NCI-H345 (cell line): ENCODE data around the gene CACNA1D.
"Not testable (repeated sequence)": the region's sequence is repeated elsewhere in the genome, so short reads cannot be mapped to it uniquely, and the experiment has no call there.

Experiments
- DNase-seq: peaks from one replicate; lab custom pipeline; 2025; lab: John Stamatoyannopoulos, UW

Gene CACNA1D

GRCh38 chr3:53493963-53494791 is at the start of gene CACNA1D:
CACNA1D (plus strand) TSS chr3:53494611; CDS start chr3:53495167, 556 bp downstream.
- peak; percentile 60 for DNase-seq

- DNase-seq = no peak
These were observed 37.3 kb upstream of the CACNA1D start for GRCh38 chr3:53457068-53457467.

GRCh38 chr3:53460326-53460725 is 34.1 kb upstream of the CACNA1D start:
- DNase-seq = no peak

GRCh38 chr3:53464424-53464823 is 30.0 kb upstream of the CACNA1D start:
- no peak for DNase-seq

- not testable (repeated sequence) for DNase-seq
These were observed 24.7 kb upstream of the CACNA1D start for GRCh38 chr3:53469758-53470157.

- no peak for DNase-seq
These were observed 21.0 kb upstream of the CACNA1D start for GRCh38 chr3:53473422-53473821.

- DNase-seq = not testable (repeated sequence)
These were observed 18.0 kb upstream of the CACNA1D start for GRCh38 chr3:53476372-53476771.

- DNase-seq = not testable (repeated sequence)
These were observed 16.7 kb upstream of the CACNA1D start for GRCh38 chr3:53477689-53478088.

- DNase-seq = no peak
These were observed 16.1 kb upstream of the CACNA1D start for GRCh38 chr3:53478166-53478830.

GRCh38 chr3:53478921-53479664 is 15.3 kb upstream of the CACNA1D start:
- DNase-seq = no peak

GRCh38 chr3:53482227-53482626 is 12.2 kb upstream of the CACNA1D start:
- DNase-seq = no peak

- DNase-seq = no peak
These were observed 10.6 kb upstream of the CACNA1D start for GRCh38 chr3:53483821-53484220.

- no peak for DNase-seq
These were observed 9.4 kb upstream of the CACNA1D start for GRCh38 chr3:53484984-53485383.

GRCh38 chr3:53485675-53486403 is 8.6 kb upstream of the CACNA1D start:
- DNase-seq = no peak

- no peak for DNase-seq
These were observed 7.3 kb upstream of the CACNA1D start for GRCh38 chr3:53486961-53487654.

GRCh38 chr3:53489386-53489785 is 5.0 kb upstream of the CACNA1D start:
- DNase-seq = no peak

- no peak for DNase-seq
These were observed 4.5 kb upstream of the CACNA1D start for GRCh38 chr3:53489787-53490458.

- DNase-seq = no peak
These were observed 3.9 kb upstream of the CACNA1D start for GRCh38 chr3:53490459-53490968.

- no peak for DNase-seq
These were observed 3.1 kb upstream of the CACNA1D start for GRCh38 chr3:53491276-53491675.

GRCh38 chr3:53493595-53493962 is 832 bp upstream of the CACNA1D start:
- peak; percentile 34 for DNase-seq

- DNase-seq = no peak
These were observed 722 bp downstream of the CACNA1D start for GRCh38 chr3:53495146-53495519.
